Fibroblast of skin of right quadriceps (primary cell): ENCODE data around the gene LMF1.

Source experiments
- DNase-seq: peaks from one replicate; pipeline ENCODE4 v3.0.0-alpha.2; 2013

LMF1 gene

DNA sequence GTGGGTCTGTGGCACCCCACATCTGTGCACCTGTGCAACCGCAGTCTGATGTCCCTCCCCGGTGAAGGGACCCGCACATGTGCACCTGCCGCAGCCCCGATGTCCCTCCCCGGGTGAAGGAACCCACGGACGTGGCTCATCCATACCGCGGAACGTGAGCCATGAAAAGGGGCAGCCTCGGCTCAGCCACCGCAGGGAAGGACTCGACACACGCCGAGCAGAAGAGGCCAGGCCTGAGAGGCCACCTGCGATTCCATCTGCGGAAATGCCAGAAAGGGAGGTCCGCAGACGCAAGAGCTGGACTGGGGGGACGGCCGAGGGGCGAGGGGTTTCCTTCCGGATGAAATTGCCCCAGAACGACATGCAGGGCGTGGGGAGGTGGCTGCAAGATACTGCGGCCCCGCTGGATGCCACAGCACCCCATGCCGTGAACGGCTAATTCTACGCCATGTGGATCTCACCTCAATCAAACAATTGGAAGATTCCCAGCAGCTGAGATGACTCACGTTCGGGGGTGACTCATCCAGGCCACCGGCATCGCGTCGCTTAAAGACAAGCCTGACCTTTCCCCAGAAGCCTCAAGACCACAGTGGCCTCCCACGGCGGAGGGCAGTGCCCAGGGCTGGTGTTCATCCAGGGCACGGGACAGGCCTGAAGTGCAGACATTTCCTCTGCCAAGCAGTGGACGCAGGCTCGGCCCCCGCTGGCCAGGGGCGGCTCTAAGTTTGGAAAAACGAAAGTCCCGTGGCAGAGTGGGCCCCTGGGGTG, 31.8 kb upstream of the LMF1 start:
- DNase-seq = peak; percentile 60

DNA sequence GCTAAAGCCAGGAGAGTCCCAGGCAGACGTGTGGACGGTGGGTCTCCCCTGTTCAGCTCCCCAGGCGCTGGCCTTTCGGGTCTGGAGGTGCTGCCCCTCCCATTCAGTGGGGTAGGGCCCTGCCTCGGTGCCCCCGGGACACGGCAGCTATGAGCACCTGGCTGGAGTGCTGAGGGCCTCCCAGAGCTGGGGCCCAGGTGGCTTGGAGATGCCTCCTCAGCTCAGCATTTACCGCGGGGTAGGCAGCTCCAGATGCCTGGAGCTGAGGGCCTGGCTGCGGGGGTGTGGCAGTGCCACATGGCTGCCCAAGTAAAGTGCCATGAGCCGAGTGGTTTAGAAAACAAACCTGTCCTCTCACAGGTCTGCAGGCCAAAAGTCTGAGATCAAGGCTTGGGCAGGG, 30.3 kb upstream of the LMF1 start:
- no peak for DNase-seq

DNA sequence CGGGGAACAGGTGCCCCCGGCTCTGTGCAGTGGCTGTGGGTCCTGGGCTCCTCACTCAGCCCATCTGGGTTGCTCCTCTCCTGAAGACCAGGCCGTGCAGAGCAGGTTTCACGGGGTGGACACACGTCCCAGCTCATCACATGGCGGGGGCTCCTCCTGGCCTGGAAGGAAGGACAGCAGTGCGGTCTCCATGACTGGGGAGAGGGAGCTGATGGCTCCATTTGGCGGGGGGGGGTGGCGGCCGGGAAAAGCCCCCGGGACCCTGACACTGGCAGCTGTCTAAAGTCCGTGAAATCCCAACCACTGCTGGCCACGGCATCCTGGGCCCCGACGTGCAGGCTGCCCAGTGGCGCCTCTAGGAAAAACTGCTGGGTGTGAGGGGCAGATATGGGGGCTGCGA, 29.8 kb upstream of the LMF1 start:
- no peak for DNase-seq

DNA sequence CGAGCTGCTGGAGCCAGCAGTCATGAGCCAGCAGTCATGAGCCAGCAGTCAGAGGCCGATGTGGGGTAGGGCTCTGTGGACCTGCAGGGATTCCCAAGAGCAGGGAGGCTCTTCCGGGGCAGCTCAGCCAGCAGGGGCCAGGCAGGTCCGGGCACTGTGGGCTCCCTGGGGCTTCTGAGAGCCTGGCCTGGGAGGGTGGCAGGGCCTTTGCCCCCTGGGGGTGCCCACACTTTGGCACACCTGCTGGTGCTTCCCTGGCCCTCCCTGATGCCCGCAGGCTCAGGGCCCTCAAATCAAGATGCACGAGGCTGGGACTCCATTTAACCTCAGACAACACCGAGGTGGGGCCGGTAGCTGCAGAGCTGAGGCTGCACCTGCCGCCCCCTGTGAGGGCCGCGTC, 28.9 kb upstream of the LMF1 start:
- DNase-seq = no peak

DNA sequence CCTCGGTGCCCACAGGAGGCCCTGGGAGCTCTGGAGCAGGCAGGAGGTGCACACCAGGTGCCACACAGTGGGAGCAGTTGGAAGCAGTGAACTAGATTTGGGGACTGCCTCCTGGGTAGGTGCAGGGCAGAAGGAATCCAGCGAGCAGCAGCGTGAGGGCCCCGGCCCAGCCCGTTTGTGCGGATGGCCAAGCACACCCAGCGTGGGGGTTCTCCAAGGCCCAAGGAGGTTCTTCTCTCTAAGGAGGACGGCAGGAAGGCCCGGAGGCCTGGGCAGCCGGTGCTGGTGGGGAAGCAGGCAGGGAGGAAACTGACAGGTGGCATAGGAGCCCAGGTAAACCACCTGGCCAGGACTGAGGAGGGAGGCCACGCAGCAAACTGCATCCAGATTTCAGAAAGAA, 27.8 kb upstream of the LMF1 start:
- no peak for DNase-seq

DNA sequence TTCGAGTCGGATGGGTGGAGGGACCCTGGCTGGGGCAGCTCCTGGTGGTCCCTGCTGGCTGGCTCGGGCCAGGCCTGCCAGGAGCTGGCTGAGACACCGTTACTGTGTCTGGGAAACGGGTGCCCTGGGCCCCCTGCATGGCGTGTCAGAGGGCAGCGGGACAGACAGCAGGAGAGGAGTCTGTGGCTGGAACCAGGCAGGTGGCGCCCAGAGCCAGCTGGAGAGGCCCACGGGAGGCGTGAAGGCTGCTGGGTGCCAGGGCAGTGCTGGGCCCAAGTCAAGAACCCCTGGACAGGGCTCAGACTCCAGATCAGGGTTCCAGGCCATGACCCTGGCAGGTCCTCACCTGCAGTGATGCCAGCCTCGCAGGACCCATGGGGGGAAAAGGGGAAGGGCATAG, 27.4 kb upstream of the LMF1 start:
- DNase-seq = no peak

DNA sequence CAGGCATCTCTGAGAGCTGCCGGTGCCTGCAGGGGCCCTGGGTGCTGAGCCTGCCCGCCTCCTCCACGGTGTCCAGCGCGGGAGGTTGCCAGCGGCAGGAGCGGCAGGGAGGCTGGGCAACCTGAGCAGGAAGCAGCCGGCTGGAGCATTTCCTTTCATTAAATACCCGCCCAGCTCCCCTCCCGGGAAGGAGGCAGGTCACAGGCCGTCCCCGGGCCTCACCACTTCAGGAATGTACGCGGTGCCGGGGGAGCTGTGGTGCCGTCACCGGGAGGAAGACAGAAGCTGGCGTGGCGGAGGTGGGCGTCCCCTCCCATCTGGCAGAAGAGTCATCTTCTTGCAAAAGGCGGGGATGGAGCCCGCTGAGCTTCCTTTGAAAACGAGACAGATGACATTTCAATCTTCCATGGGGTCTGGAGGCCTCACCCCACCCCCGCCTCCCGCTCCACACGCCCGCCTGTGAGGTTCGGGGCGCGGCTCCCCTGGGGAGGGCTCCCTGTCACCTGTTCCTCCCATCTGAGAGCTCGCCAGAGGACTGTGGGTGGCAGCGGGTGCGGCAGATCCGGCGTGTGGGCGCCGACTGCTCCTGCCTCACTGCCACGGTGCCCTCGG, 26.8 kb upstream of the LMF1 start:
- peak; percentile 17 for DNase-seq

DNA sequence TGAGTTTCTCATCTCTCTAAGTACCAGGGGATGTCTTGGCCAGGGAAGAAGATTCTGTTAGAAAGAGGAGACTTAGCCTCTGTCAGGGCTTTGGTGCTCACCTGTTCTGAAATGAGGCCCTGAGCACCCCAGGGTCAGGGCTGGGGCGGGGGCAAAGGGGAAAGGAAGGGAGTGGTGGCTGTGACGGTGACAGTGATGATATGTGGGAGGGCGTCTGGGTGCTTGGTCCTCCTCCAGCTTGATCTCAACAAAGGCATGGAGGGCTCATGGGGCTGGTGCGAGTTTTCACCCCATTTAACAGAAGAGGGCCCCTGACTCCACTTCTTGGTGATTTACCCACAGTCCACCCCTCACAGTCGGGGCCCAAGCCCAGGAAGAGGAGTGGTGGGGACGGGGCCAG, 25.9 kb upstream of the LMF1 start:
- DNase-seq = no peak

DNA sequence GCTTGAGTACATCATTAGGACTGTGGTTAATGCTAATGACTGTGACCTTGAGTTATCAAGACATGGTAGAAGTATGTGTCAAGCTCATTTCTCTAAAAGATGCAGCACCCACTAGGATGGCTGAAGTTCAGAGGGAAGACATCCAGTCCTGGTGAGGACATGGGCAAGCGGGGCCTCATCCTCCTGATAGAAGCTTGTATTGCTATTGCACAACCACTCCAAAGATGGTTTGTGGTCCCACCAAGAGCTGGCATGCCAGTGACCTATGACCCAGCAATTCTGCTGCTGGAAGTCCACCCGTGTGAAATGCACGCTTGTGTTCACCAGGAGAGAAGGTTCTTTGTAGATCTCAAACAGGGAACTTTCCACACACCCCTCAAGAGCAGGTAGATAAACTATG, 25.0 kb upstream of the LMF1 start:
- no peak for DNase-seq

DNA sequence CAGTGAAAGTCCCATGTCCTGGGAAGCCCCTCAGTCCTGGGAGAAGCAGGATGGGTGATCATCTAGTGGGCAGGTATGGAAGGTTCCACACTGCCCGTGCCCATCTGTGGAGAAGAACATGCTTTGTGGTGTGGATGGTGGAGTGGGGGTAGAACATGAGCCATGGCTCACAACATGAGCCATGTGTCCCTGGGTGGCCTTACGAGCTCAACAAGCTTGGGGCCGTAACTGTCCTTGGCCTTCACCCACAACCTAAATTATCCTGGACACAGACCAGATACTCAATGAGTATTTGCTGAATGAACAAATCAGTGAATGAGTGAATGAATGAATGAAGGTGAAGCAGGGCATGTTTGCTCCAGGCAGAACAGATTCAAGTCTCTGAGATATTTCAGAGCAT, 24.3 kb upstream of the LMF1 start:
- peak; percentile 37 for DNase-seq

DNA sequence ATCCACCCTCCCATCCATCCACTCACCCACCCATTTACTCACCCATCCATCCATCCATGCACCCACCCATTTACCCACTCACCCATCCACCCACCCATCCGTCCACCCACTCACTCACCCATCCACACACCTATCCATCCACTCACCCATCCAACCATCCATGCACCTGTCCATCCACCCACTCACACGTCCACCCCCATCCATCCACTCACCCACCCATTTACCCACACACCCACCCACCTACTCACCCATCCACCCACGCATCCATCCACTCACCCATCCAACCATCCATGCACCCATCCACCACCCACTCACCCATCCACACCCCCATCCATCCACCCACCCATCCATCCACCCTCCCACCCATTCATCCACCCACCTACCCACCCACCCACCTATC, 22.9 kb upstream of the LMF1 start:
- DNase-seq = no peak

DNA sequence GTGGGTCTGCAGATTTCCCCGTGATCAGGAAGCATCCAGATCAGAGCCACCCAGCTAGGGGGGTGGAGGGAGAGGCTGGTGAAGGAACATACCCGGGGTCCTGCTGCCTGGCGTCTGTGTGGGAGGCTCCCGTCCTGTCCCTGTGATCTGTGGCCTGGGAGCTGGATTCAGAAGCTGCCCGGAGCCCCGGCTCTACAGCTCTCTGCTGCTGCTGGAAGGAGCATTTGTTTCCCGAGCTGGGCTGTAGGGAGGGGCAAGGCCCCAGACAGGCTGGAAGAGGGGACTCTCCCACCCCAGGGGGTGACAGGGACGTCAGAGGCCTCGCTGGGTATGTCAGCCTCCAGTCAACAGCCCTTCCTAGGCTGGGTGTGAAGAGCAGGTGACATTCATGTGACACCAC, 21.0 kb upstream of the LMF1 start:
- no peak for DNase-seq

DNA sequence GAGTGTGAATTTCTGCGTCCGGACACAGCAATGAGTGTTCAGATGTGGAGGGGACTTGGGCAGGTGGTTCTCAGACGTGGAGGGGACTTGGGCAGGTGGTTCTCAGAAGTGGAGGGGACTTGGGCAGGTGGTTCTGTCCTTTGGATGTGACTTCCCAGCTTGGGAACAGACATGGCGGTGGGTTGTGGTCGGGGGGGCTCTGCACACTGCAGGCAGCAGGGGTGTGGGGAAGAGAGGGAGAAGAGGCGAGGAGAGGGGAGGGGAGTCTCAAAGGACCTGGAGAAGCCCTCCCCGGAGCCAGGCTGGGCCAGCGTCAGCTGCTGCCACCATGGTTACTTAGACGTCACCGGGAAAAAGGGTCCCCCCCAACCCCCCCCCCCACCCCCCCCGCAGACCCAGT, 20.6 kb upstream of the LMF1 start:
- DNase-seq = no peak

DNA sequence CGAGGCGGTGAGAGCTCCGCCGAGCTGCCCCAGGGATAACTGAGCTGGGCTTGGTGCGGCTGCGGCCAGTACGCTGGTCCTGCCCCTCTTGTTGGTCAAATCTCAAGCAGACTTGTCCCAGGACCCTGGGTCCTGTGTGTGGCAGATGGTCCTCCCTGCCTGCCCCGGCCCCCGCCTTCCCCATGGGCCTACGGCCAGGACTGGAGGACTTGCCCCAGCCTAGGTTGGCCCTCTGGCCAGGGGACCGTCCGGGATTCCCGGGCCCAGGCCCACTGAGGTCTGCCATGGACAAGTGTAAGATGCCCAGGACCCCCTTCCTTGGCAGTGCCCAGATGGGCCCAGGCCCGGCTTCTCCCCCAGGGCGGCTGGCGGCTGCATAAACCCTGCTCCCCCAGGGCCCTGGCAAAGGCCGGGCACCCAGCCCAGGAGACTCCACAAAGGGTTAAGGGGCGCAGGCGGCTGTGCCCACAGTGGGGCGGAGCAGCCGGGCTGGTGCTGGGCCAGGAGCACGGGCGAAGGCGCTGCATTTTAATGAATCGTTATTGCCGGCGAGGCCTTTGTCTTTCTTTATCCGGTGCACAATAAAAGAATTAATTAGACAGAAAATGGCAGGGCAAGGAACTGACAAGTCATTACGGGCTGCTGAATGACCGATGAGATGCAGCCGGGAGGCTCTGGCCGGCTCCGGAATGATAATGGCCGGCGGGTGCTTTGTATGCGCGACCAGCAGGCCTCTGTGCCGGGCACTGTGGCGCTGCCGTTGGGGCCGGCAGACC, 19.9 kb upstream of the LMF1 start:
- no peak for DNase-seq

DNA sequence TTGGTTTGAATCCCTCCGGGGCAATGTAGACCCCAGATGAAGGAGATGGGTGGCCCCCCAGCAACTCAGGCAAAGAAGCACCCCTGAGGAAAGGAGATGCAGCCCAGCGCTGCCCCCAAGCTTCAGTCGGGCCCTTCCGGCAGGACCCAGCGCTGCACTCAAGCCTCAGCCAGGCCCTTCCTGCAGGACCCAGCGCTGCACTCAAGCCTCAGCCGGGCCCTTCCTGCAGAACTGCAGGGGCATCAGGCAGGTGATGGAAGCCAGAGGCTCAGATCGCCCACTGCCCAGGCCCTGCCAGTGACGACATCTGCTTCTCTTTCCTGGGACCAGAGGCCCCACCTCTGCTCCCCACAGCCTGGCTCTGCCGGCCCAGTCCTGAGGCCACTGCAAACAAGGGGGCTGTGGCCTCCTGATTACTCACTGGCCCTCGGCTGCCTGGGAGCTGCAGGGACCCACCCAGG, 18.6 kb upstream of the LMF1 start:
- no peak for DNase-seq

DNA sequence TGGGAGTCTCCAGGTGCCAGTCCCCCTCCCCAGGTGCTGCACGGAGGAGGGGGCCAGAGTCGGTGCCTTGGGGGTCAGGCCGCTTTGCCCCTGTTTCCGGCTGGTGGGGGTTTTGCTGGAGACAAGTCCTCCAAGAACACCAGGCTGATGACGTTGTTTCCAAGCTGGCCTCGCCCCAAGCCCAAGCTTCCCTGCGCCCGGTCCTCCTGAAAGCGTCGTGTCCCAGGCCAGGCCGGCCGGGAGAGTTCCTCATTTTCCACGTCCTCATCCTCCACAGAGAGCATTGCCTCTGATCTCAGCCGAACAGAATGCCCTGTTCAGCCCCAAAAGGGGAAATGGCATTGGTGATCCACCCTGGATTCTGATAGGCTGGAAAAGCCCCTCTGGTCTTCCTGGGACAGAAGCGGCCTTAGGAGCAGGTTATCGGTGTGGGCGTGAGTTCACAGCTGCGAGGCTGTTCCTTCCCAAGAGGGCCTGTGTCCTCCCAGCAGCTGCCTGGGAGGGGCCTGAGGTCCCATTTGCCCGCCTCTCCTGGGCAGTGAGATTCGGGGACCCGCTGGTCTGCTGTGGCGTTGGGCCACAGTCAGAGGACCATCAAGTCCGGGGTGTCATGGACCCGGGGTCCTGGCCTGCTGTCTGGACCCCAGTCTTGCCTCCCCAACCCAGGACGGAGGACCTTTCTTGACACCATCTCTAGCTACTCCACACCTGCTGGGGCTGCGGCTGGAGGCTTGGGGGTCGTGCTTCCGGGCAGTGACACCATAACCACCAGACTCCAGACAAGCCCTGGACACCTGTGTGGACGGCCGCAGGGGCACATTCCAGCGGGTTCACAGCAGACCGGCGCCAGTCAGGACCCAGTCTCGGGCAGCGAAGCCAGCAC, 17.9 kb upstream of the LMF1 start:
- DNase-seq = no peak

DNA sequence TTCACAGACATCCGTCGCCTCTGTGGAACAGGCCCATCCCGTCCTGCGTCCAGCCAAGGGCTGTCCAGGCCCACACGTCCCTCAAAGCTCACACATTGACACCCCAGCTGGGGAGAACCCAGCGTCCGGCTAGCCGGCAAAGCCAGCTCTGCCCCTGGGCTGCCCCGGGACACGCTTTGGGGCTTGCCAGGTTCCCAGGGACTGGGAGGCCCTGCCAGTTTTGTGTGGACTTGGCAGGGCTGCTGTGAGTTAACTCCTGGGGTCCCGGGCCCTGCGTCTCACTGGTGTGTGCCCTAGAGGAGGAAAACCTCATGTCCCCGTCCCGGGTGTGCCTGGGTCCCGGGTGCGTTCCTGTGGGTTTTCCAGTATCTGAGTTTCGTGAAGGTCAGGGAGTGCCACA, 17.1 kb upstream of the LMF1 start:
- DNase-seq = no peak

DNA sequence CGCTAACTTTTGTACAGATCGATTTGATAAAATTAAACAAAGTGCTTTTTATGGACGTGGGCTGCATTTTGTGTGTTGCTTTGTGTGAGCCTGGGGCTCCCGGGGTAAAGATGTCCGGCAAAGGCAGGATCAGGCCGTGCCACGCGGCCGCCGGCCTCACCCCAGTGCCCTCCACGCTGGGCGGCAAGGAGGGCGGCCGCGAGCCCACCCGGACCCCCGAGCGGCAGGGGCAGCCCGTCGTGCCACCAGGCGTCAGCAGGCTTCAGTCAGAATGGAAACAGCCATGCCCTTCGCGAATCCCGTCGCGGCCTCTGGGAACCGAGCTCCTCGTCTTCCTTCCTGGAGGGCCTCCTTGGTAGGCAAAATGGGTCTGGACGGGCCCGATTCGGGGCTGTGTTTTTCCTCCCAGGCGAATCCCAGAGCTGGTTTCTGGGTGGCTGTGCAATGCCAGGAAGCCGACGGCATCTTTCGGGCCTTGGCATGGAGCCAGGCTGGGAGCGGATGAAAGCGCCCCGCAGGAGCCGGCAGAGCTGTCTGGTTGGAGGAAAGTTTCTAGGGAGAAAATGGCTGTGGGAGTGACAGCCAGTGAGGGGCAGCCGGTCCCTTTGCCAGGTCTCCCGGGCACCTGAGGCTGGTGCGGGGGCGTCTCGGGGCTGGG, 16.3 kb upstream of the LMF1 start:
- DNase-seq = no peak

DNA sequence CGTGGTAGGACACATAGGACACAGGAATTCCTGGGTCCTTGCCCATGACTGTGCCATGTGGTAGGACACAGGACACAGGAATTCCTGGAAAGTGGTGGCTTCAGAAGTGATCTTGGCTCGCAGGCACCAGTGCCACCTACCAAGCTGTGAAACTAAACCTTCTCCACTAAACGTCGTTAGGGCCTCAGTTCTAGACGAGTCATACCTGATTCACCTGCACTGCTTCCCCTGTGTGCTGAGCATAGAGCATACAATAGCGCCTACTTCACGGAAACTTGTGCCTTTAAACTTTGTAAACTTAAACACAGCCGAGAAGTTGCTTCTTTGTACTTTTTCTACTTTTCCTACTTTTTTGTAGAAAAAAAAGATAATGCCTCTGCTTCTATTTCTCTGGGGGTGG, 15.6 kb upstream of the LMF1 start:
- DNase-seq = no peak

DNA sequence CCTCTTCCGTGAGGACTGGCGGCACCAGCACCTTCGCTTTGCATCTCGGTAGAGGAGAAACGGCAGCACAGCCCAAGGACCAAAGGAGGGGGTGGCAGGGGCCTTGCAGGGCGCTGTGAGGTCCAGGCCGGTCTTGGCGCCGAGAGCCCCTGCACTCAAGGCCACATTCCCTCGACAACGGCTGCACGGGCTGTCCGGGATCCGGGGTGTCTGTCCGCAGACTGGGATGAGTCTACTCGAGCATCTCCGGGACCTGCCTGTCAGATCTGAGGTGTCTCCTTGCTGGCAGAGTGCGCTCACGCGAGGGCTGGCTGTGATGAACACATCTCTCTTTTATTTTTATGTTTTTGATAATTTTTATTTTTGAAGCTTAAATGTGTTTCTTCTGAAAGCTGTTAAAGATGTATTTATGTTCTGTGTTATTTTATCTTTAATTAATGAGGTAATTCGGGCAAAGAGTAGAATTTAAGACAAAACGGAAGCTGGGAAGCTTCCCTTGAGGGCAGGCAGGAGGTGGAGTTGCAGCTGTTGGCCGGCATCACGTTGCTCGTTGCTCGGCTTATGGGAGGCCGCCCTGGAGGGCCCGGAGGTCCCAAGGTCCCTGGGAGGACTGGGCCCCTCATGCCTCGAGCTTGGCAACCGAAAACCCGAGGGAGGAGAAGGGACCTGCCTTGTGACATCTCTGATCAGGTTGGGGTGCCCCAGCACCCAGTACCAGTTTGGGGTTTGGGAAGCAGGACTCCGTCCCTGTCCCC, 15.0 kb upstream of the LMF1 start:
- no peak for DNase-seq

DNA sequence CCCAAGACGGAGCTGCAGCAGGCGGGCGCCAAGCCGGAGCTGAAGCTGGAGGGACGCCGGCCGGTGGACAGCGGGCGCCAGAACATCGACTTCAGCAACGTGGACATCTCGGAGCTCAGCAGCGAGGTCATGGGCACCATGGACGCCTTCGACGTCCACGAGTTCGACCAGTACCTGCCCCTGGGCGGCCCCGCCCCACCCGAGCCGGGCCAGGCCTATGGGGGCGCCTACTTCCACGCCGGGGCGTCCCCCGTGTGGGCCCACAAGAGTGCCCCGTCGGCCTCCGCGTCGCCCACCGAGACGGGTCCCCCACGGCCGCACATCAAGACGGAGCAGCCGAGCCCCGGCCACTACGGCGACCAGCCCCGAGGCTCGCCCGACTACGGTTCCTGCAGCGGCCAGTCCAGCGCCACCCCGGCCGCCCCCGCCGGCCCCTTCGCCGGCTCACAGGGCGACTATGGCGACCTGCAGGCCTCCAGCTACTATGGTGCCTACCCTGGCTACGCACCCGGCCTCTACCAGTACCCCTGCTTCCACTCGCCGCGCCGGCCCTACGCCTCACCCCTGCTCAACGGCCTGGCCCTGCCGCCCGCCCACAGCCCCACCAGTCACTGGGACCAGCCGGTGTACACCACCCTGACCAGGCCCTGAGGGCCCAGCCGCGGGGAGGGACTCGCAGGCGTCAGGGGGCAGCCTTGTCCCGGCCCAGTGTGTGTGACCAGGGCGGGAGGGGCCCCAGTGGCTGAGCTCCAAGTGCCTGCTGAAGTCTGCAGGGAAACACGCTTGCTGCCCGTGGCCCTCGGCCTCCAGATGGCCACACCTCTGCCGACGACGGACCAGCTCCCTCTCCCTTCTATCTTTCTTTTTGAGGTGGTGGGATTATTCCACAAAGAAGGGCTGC, 14.2 kb upstream of the LMF1 start:
- no peak for DNase-seq
